Measurements from ENCODE around the gene PAN3.
"Not testable (repeated sequence)": the region's sequence is repeated elsewhere in the genome, so short reads cannot be mapped to it uniquely, and the experiment has no call there.

GRCh38 chr13:28101886-28102285 lies 36.5 kb upstream of the PAN3 start:
- TF ChIP-seq CTCF (IDR thresholded peaks at IDR 0.05 in 4 of 5, conservative IDR thresholded peaks at IDR 0.05 in 1 of 5); POLR2A (IDR thresholded peaks at IDR 0.05): not testable (repeated sequence)
